SK-N-SH treated with all-trans-retinoic acid at 6 μM for 48 hours (cell line): ENCODE data around the gene JCAD.

ENCODE experiments used
- ATAC-seq: fragments of 200-7000 bp; cut with Tn5 transposase; 3 replicates; pipeline ENCODE4 v1.9.1; 2020; ENCODE audit warnings: mild to moderate bottlenecking, moderate library complexity
- POU6F1 ChIP-seq: fragments of 250-450 bp; sonication (Bioruptor Pico); IDR thresholded peaks from 2 replicates; pipeline ENCODE4 v1.8.0; 2021; ENCODE audit warnings: low read depth, mild to moderate bottlenecking, moderate library complexity, borderline replicate concordance
- ZFP30 ChIP-seq: fragments of 450-650 bp; formaldehyde crosslinking; IDR thresholded peaks from 2 replicates; pipeline ENCODE4 v1.5.0; 2022; ENCODE audit warnings: mild to moderate bottlenecking, moderate library complexity

Gene JCAD

GRCh38 chr10:29966269-29966668 is 93.1 kb downstream of the JCAD start:
- TF ChIP-seq ZFP30 (CRISPR knock-in tag) (no peak), POU6F1 (no peak)
- TF ChIP-seq, all 23 proteins: peak for 0
- no peak for ATAC-seq
